Endodermal cell (in vitro differentiated cells): ENCODE data around the gene ABCD1. TPM values are rescaled to one million over a fixed set of nuclear protein-coding genes. Genes with fewer than 3 reads are reported as not detected.

Experiments used
- DNase-seq: peaks from one replicate; pipeline ENCODE4 v3.0.0-alpha.2; 2017
- H3K27ac ChIP-seq: 2 replicates; pipeline ENCODE4 v1.5.1; 2013; ENCODE audit warnings: mild to moderate bottlenecking, low read depth, low read length, moderate library complexity
- H3K27me3 ChIP-seq: 2 replicates; pipeline ENCODE4 v1.6.1; 2013; ENCODE audit warnings: mild to moderate bottlenecking, low read length, moderate library complexity; ENCODE audit not compliant: insufficient read depth, control insufficient read depth, poor library complexity, severe bottlenecking
- H3K36me3 ChIP-seq: 2 replicates; pipeline ENCODE4 v1.7.0; 2013; ENCODE audit warnings: mild to moderate bottlenecking, low read length, moderate library complexity; ENCODE audit not compliant: control insufficient read depth, insufficient read depth
- H3K4me1 ChIP-seq: one replicate; pipeline ENCODE4 v1.7.0; 2013; ENCODE audit warnings: low read length; ENCODE audit not compliant: control insufficient read depth, insufficient read depth
- H3K4me3 ChIP-seq: 2 replicates; pipeline ENCODE4 v1.5.1; 2013; ENCODE audit warnings: mild to moderate bottlenecking, low read length, moderate library complexity
- H3K9ac ChIP-seq: 2 replicates; pipeline ENCODE4 v1.6.1; 2013; ENCODE audit warnings: mild to moderate bottlenecking, low read length, moderate library complexity; ENCODE audit not compliant: poor library complexity, severe bottlenecking; ENCODE audit errors: extremely low read depth
- H3K9me3 ChIP-seq: 2 replicates; pipeline ENCODE4 v1.6.1; 2013; ENCODE audit warnings: mild to moderate bottlenecking, low read length, moderate library complexity; ENCODE audit not compliant: control insufficient read depth
- H3K27ac Mint-ChIP-seq: 2 replicates; pipeline ENCODE4 v1.8.0; 2020; ENCODE audit warnings: mixed read lengths
- H3K27me3 Mint-ChIP-seq: 2 replicates; pipeline ENCODE4 v1.8.0; 2021; ENCODE audit warnings: mild to moderate bottlenecking, mixed read lengths; ENCODE audit not compliant: insufficient read depth
- H3K36me3 Mint-ChIP-seq: 2 replicates; pipeline ENCODE4 v1.8.0; 2020; ENCODE audit warnings: low read depth, mixed read lengths
- H3K4me1 Mint-ChIP-seq: 2 replicates; pipeline ENCODE4 v1.8.0; 2020; ENCODE audit warnings: mixed read lengths
- H3K4me3 Mint-ChIP-seq: 2 replicates; pipeline ENCODE4 v1.8.0; 2020; ENCODE audit warnings: mild to moderate bottlenecking, moderate library complexity, mixed read lengths
- H3K9me3 Mint-ChIP-seq: 2 replicates; pipeline ENCODE4 v1.8.0; 2020; ENCODE audit warnings: mild to moderate bottlenecking, mixed read lengths
- CTCF ChIP-seq: fragments of 200-600 bp; sonication (generic); conservative IDR thresholded peaks from 2 replicates; pipeline ENCODE4 v1.5.0; 2021; ENCODE audit warnings: antibody characterized with exemption, mild to moderate bottlenecking
- WGBS, 2 experiments: methylation state at CpG; one replicate each; pipeline versions ENCODE4 v1.1.5 to v1.1.7; 2013; ENCODE audit warnings: missing lambda C conversion rate in 2 of 2, mixed read lengths in 1 of 2; ENCODE audit not compliant: insufficient coverage in 1 of 2, insufficient read length in 1 of 2; 5-methylcytosine and 5-hydroxymethylcytosine counted together
- total RNA-seq, 2 donors: library from RNA; stranded (reverse); fragmentation: NEBNext Ultra II Directional in 1 of 2; extraction: Animal tissue kit (Norgen Biotek cat#: 25700) in 1 of 2; gene quantifications; 2 replicates in 1 of 2; 3 replicates in 1 of 2; pipeline ENCODE4 v1.2.1, GENCODE V29; 2021

Gene ABCD1
- total RNA-seq, 2 donors from 2014 or later = 17.9 to 18.2 TPM

GRCh38 chrX:153774576-153775292, 50.1 kb downstream of the ABCD1 start:
- Histone ChIP-seq H3K27ac (no peak overlapping the region), H3K9ac (no peak overlapping the region), H3K4me1 (no peaks in the 10 kb centered on the region), H3K27me3 (no peaks in the 10 kb centered on the region), H3K36me3 (no peaks in the 10 kb centered on the region), H3K4me3 (no peak overlapping the region), H3K9me3 (no peaks in the 10 kb centered on the region)
- peaks cover 32% of the 10 kb centered on the region for H3K9me3 Mint-ChIP-seq
- WGBS, 2 experiments = 93 to 100% methylated on average over 3 to 37 of the region's 37 CpGs
- no peaks in the 10 kb centered on the region for H3K27me3 Mint-ChIP-seq
- H3K4me3 Mint-ChIP-seq = no peak overlapping the region
- no peak for TF ChIP-seq CTCF
- no peaks in the 10 kb centered on the region for H3K4me1 Mint-ChIP-seq
- no peak for DNase-seq
- H3K36me3 Mint-ChIP-seq = no peaks in the 10 kb centered on the region
- H3K27ac Mint-ChIP-seq = no peak overlapping the region

GRCh38 chrX:153775293-153776119, 50.9 kb downstream of the ABCD1 start:
- Mint-ChIP-seq H3K9me3 (peaks cover 37% of the 10 kb centered on the region), H3K4me3 (no peak overlapping the region), H3K36me3 (no peaks in the 10 kb centered on the region), H3K27ac (no peak overlapping the region), H3K4me1 (no peaks in the 10 kb centered on the region), H3K27me3 (no peaks in the 10 kb centered on the region)
- no peak overlapping the region for H3K27ac ChIP-seq
- H3K36me3 ChIP-seq = no peaks in the 10 kb centered on the region
- no peak for TF ChIP-seq CTCF
- no peak overlapping the region for H3K4me3 ChIP-seq
- H3K9ac ChIP-seq = no peak overlapping the region
- H3K27me3 ChIP-seq = no peaks in the 10 kb centered on the region
- H3K4me1 ChIP-seq = no peaks in the 10 kb centered on the region
- WGBS, 2 experiments = 94 to 97% methylated on average over 5 to 42 of the region's 42 CpGs
- no peaks in the 10 kb centered on the region for H3K9me3 ChIP-seq
- no peak for DNase-seq

- Histone ChIP-seq H3K9me3 (no peaks in the 10 kb centered on the region), H3K4me3 (no peak overlapping the region), H3K4me1 (no peaks in the 10 kb centered on the region), H3K9ac (no peak overlapping the region), H3K27me3 (no peaks in the 10 kb centered on the region), H3K27ac (no peak overlapping the region), H3K36me3 (no peaks in the 10 kb centered on the region)
- no peak overlapping the region for H3K27ac Mint-ChIP-seq
- TF ChIP-seq CTCF = no peak
- DNase-seq = no peak
- peaks cover 39% of the 10 kb centered on the region for H3K9me3 Mint-ChIP-seq
- no peak overlapping the region for H3K4me3 Mint-ChIP-seq
- H3K27me3 Mint-ChIP-seq = no peaks in the 10 kb centered on the region
- no peaks in the 10 kb centered on the region for H3K4me1 Mint-ChIP-seq
- H3K36me3 Mint-ChIP-seq = no peaks in the 10 kb centered on the region
- 97% methylated on average over 8 of the region's 20 CpGs; no CpG with 5 or more reads in 1 of the 2 experiments for WGBS, 2 experiments
Observed at GRCh38 chrX:153776120-153776599, 51.5 kb downstream of the ABCD1 start.
